Stimulated activated CD4-positive, alpha-beta T cell treated with anti-CD3 and anti-CD28 coated beads, Interleukin-1b, Interleukin-23, amount 100 ng/mL, for 24 hours (primary cell): Measurements from ENCODE around the gene BRD7.
A peak's percentile ranks its signal among the peaks of the same experiment; 100 is the strongest.

Source experiments
- DNase-seq, 4 experiments: peaks; one replicate each; pipeline ENCODE4 v3.0.0-alpha.2; 2020; ENCODE audit warnings: low read depth in 4 of 4, low spot score in 1 of 4

The BRD7 gene

GRCh38 chr16:50274326-50275097, 94.3 kb downstream of the BRD7 start:
- no peak for DNase-seq

GRCh38 chr16:50273888-50274325, 94.9 kb downstream of the BRD7 start:
- no peak for DNase-seq

- DNase-seq = no peak
Observed at GRCh38 chr16:50273382-50273690, 95.5 kb downstream of the BRD7 start.

- DNase-seq = no peak
Observed at GRCh38 chr16:50272687-50273381, 96.0 kb downstream of the BRD7 start.

- no peak for DNase-seq
Observed at GRCh38 chr16:50272111-50272571, 96.6 kb downstream of the BRD7 start.

- no peak for DNase-seq
Observed at GRCh38 chr16:50271148-50272041, 97.4 kb downstream of the BRD7 start.

- DNase-seq = no peak
Observed at GRCh38 chr16:50270510-50271147, 98.2 kb downstream of the BRD7 start.

GRCh38 chr16:50269769-50270509, 98.8 kb downstream of the BRD7 start:
- DNase-seq = no peak

GRCh38 chr16:50269061-50269705, 99.6 kb downstream of the BRD7 start:
- DNase-seq = no peak

- DNase-seq = no peak
Observed at GRCh38 chr16:50268352-50268751, 100.4 kb downstream of the BRD7 start.

- no peak for DNase-seq
Observed at GRCh38 chr16:50267651-50268050, 101.1 kb downstream of the BRD7 start.

- no peak for DNase-seq
Observed at GRCh38 chr16:50267151-50267631, 101.6 kb downstream of the BRD7 start.

GRCh38 chr16:50266337-50267091, 102.3 kb downstream of the BRD7 start, which contains the start of gene ADCY7:
TSS of gene ADCY7 (plus strand) at chr16:50266551. CDS start at chr16:50288180, 21,629 bp downstream.
- peak; percentile 54 to 80 (median 67) for DNase-seq
